Measurements from ENCODE around the gene DGLUCY.
"Not testable (repeated sequence)": the region's sequence is repeated elsewhere in the genome, so short reads cannot be mapped to it uniquely, and the experiment has no call there.

The DGLUCY gene

GRCh38 chr14:91257328-91258010, 143.6 kb downstream of the DGLUCY start:
- DNase-seq (ENCODE audit: low read depth), result no peak

- DNase-seq (ENCODE audit: low read depth), result no peak
These were observed 144.2 kb downstream of the DGLUCY start for GRCh38 chr14:91258011-91258618.

- DNase-seq (ENCODE audit: low read depth), result no peak
These were observed 145.0 kb downstream of the DGLUCY start for GRCh38 chr14:91258876-91259275.

- DNase-seq (ENCODE audit: low read depth), result no peak
These were observed 147.2 kb downstream of the DGLUCY start for GRCh38 chr14:91261115-91261514.

- DNase-seq (ENCODE audit: low read depth), result no peak
These were observed 148.2 kb downstream of the DGLUCY start for GRCh38 chr14:91261986-91262549.

- DNase-seq (ENCODE audit: low read depth), result no peak
These were observed 149.5 kb downstream of the DGLUCY start for GRCh38 chr14:91263329-91263728.

GRCh38 chr14:91264151-91265150, 150.6 kb downstream of the DGLUCY start:
- no peak for DNase-seq (ENCODE audit: low read depth)

- DNase-seq (ENCODE audit: low read depth), result no peak
These were observed 151.5 kb downstream of the DGLUCY start for GRCh38 chr14:91265404-91265803.

- not testable (repeated sequence) for DNase-seq (ENCODE audit: low read depth)
These were observed 152.4 kb downstream of the DGLUCY start for GRCh38 chr14:91266276-91266675.

GRCh38 chr14:91267965-91268437, 154.1 kb downstream of the DGLUCY start:
- no peak for DNase-seq (ENCODE audit: low read depth)

GRCh38 chr14:91269076-91269991, 155.5 kb downstream of the DGLUCY start:
- no peak for DNase-seq (ENCODE audit: low read depth)

GRCh38 chr14:91270188-91270587, 156.3 kb downstream of the DGLUCY start:
- DNase-seq (ENCODE audit: low read depth), result no peak

- DNase-seq (ENCODE audit: low read depth), result no peak
These were observed 156.7 kb downstream of the DGLUCY start for GRCh38 chr14:91270619-91271018.

- DNase-seq (ENCODE audit: low read depth), result no peak
These were observed 157.8 kb downstream of the DGLUCY start for GRCh38 chr14:91271639-91272038.

- DNase-seq (ENCODE audit: low read depth), result no peak
These were observed 158.7 kb downstream of the DGLUCY start for GRCh38 chr14:91272341-91273272.

- no peak for DNase-seq (ENCODE audit: low read depth)
These were observed 159.5 kb downstream of the DGLUCY start for GRCh38 chr14:91273273-91273884.

- DNase-seq (ENCODE audit: low read depth), result no peak
These were observed 160.0 kb downstream of the DGLUCY start for GRCh38 chr14:91273885-91274273.

- no peak for DNase-seq (ENCODE audit: low read depth)
These were observed 160.9 kb downstream of the DGLUCY start for GRCh38 chr14:91274796-91275195.

Data from non-pigmented ciliary epithelial cell (primary cell).